Activated CD4-positive, alpha-beta T cell treated with anti-CD3 and anti-CD28 coated beads, Interleukin-2, amount 10 ng/mL, durations not matched to agents 24 days and 14 days (primary cell): ENCODE measurements around the gene SMOC2. TPM values are rescaled to one million over a fixed set of nuclear protein-coding genes. Genes with fewer than 3 reads are reported as not detected.
"Not testable (repeated sequence)": the region's sequence is repeated elsewhere in the genome, so short reads cannot be mapped to it uniquely, and the experiment has no call there.

ENCODE experiments used
- DNase-seq: peaks from one replicate; pipeline ENCODE4 v3.0.0; 2022
- H3K27ac Mint-ChIP-seq: one replicate; pipeline ENCODE4 v1.8.0; 2022; ENCODE audit warnings: mild to moderate bottlenecking, mixed read lengths
- H3K27me3 Mint-ChIP-seq: one replicate; pipeline ENCODE4 v1.8.0; 2022; ENCODE audit warnings: mixed read lengths
- H3K36me3 Mint-ChIP-seq: one replicate; pipeline ENCODE4 v1.8.0; 2022; ENCODE audit warnings: low read depth, mild to moderate bottlenecking, mixed read lengths
- H3K4me1 Mint-ChIP-seq: one replicate; pipeline ENCODE4 v1.8.0; 2021; ENCODE audit warnings: mixed read lengths
- H3K4me3 Mint-ChIP-seq: one replicate; pipeline ENCODE4 v1.8.0; 2022; ENCODE audit warnings: mild to moderate bottlenecking, moderate library complexity, mixed read lengths
- H3K9me3 Mint-ChIP-seq: one replicate; pipeline ENCODE4 v1.8.0; 2021; ENCODE audit warnings: mixed read lengths
- intact Hi-C: fragments of 100-400 bp; cut with micrococcal nuclease; formaldehyde crosslinking; loops from one replicate; pipeline ENCODE4 v1.15.1; 2023
- total RNA-seq: library from RNA; stranded (reverse); gene quantifications from 2 replicates; pipeline ENCODE4 v1.2.3, GENCODE V29; 2022

SMOC2 gene
- total RNA-seq, 1 donor from 2014 or later = not detected

DNA sequence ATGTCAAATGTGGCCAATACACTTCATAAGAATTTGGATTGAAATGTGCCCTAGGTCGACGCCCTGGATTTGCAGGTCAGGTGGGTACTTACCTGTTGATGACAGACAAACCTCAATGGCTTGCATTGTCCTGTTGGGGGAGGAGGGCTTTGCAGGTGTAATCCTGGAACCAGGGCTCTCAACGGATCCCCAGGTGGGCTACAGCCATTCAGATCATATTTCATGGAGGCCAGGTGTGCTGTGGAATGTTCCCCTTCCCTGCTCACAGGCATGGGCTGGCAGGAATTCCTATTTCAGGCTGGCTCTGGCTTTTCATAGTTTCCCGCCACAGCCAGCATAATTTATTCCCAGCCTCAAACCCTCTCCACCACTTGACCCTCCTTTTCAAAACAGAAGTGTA is 254.7 kb downstream of the SMOC2 start:
- H3K27me3 Mint-ChIP-seq = no peaks in the 10 kb centered on the region
- no peaks in the 10 kb centered on the region for H3K36me3 Mint-ChIP-seq
- intact Hi-C loops = no loop called here
- H3K4me1 Mint-ChIP-seq = no peaks in the 10 kb centered on the region
- DNase-seq = no peak
- H3K9me3 Mint-ChIP-seq = no peaks in the 10 kb centered on the region
- H3K27ac Mint-ChIP-seq = no peak overlapping the region
- H3K4me3 Mint-ChIP-seq = no peak overlapping the region

DNA sequence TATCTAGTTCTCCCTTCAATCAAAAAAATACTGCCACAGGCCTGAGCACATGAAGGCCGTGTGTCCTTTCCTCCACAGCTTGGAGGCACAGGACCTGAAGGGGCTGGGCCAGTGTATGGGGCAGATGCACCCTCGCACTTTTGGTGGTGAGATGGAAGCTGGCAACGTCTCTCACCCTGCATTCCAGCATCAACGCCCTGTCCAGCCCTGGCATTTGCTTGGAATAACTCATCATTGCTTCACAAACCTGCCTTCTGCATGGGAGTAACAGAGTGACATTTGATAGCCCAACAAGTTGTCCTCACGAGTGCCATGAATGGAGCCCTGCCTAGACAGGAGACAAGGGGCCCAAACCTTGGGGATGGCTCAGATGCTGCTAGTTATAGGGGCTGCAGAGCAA is 257.9 kb downstream of the SMOC2 start:
- intact Hi-C loops = no loop called here
- Mint-ChIP-seq H3K27ac (no peak overlapping the region), H3K9me3 (no peaks in the 10 kb centered on the region), H3K4me1 (no peaks in the 10 kb centered on the region), H3K27me3 (no peaks in the 10 kb centered on the region), H3K36me3 (no peaks in the 10 kb centered on the region), H3K4me3 (no peak overlapping the region)
- DNase-seq = no peak

DNA sequence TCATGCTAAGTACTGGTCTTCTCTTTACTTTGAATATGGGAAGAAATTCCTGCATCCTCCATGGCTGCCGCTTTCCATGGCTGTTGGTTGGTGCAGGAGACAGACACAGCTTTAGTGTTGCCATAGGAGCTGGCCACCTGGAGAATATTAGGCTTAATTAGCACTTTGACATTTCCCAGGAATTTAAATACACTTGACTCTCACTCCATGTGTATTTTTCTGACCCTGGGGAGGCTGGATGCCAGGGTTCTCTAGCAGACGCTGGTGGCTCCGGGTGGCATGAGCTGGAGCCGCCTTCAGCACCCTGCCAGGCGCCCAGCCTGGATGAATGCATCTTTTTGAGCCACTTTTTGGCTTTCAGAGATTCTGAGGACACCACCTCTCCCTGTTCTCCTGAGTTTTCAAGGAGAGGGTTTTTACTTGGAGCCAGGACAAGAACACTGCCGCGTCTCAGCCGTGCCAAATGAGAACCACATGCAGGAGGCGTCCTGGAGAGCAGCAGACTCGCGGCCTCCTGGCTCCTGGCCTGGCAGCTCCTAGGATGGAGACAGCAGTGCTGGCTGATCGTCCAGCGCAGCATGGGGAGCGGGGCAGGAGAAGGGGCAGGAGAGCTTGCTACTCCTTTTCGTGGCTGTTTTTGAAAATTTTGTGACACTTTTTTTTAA is 258.8 kb downstream of the SMOC2 start:
- DNase-seq = no peak
- no peaks in the 10 kb centered on the region for H3K4me1 Mint-ChIP-seq
- H3K36me3 Mint-ChIP-seq = no peaks in the 10 kb centered on the region
- H3K27me3 Mint-ChIP-seq = no peaks in the 10 kb centered on the region
- no peaks in the 10 kb centered on the region for H3K9me3 Mint-ChIP-seq
- intact Hi-C loops = no loop called here
- no peak overlapping the region for H3K27ac Mint-ChIP-seq
- H3K4me3 Mint-ChIP-seq = no peak overlapping the region

DNA sequence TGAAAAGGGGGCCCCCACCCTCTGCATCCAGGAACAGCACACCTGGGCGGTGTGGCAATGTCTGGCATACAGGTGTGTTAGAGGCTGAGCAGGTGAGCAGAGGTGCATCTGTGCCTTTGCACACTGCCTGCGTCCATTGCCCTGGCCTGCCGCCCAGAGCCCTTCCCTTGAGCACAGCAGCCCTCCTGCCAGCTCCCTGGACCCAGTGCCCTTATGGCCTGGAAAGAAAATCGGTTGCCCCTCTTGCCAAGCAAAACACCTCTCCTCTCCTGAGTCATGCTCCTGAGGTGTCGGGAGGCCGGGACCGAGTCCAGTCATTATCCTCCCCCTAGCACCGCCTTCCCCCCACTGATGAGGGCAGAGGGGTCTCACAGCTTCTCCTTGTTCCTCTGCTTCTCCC is 259.9 kb downstream of the SMOC2 start:
- no peak overlapping the region for H3K27ac Mint-ChIP-seq

DNA sequence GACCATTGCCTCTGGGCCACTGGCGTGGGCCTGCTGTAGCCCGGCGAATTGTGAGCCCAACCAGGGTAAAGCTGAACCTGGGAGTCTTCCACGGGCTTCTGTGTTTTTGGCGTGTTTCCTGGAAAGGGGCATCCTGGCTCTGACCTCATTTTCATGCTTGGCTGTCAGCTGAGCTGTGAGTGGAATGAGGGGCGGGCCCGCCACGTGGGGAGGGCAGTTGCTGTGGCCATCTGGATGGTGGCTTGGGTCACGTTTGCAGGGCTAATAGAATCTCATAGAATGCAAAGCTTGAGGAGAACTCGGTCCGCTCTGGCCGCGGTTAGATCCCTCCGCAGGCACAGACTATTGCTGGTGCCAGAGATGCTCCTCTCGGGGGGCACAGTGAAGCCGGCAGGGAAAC is 263.0 kb downstream of the SMOC2 start:
- H3K36me3 Mint-ChIP-seq = no peaks in the 10 kb centered on the region
- no peaks in the 10 kb centered on the region for H3K9me3 Mint-ChIP-seq
- intact Hi-C loops = no loop called here
- no peak overlapping the region for H3K4me3 Mint-ChIP-seq
- H3K4me1 Mint-ChIP-seq = no peaks in the 10 kb centered on the region
- H3K27ac Mint-ChIP-seq = no peak overlapping the region
- no peaks in the 10 kb centered on the region for H3K27me3 Mint-ChIP-seq
- no peak for DNase-seq

More for the DNA sequence above, 259.9 kb downstream of the SMOC2 start:
- no peaks in the 10 kb centered on the region for H3K27me3 Mint-ChIP-seq
- DNase-seq = no peak
- H3K9me3 Mint-ChIP-seq = no peaks in the 10 kb centered on the region
- H3K4me3 Mint-ChIP-seq = no peak overlapping the region
- no peaks in the 10 kb centered on the region for H3K36me3 Mint-ChIP-seq
- intact Hi-C loops = no loop called here
- H3K4me1 Mint-ChIP-seq = no peaks in the 10 kb centered on the region

DNA sequence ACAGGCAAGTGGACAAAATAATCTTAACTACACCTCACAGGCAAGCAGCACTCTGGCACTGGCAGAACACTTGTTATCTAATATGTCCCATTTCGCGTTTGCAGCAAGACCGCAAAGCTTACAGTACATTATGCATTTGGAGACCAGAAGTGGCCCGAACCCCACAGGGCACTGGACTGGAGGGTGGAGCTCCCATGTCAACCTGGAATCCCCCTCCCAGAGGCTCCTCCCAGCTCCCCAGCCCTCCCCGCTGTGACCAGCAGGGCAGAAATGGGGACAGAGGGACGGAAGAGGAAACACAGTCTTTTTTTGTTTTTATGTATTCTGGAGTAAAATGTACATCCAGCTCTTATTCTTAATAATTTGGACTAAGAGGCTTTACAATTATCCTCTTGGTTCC is 263.7 kb downstream of the SMOC2 start:
- DNase-seq = no peak
- Mint-ChIP-seq H3K4me1 (no peaks in the 10 kb centered on the region), H3K27me3 (no peaks in the 10 kb centered on the region), H3K4me3 (no peak overlapping the region), H3K36me3 (no peaks in the 10 kb centered on the region), H3K27ac (no peak overlapping the region), H3K9me3 (no peaks in the 10 kb centered on the region)
- intact Hi-C loops = no loop called here

DNA sequence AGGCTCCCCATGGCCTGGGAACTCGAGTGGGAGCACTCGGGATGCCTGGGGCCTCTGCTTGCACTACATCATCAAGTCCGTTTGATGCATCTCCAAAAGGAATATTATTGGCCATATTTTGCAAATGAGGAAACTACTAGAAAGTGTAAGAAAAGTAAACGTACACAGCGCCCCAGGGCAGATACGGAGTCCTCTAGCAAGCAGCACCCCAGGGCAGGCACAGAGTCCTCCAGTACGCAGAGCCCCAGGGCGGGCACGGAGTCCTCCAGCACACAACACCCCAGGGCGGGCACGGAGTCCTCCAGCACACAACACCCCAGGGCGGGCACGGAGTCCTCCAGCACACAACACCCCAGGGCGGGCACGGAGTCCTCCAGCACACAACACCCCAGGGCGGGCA is 264.3 kb downstream of the SMOC2 start:
- H3K4me1 Mint-ChIP-seq, H3K27ac Mint-ChIP-seq, H3K4me3 Mint-ChIP-seq, H3K9me3 Mint-ChIP-seq, H3K27me3 Mint-ChIP-seq, intact Hi-C loops, DNase-seq, H3K36me3 Mint-ChIP-seq: not testable (repeated sequence)

DNA sequence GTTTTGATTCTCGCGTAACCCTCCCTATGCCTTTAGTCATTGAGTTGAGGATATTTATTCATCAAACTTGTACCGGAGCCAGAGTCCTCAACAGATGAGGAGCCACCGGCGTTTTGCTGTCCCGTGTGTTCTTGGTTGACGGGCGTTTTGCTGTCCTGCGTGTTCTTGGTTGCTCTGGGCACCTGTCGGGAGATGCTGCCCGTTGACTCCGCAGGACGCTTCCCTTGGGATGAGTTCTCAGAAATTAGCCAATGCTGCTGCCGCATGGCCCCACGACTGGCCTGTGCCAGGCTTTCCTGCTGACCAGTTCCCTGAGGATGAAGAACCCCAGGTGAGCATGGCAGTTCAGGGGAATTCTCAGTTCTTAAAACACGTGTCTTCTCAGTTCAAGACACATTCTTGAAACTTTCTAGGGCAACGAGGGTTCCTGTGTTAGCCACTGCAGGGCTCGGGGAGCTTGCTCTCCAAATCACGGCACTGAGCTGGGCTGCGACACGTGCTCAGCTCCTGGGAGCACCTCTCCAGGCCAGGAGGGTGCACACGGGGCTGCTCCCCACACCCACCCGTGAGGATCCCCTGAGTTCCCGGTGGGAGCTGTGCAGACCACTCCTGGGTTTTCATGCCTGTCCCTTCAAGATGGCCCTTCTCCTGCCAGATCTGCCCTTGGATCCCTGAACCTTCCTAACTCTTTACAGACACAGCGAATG is 265.6 kb downstream of the SMOC2 start:
- DNase-seq = no peak
- Mint-ChIP-seq H3K9me3 (no peaks in the 10 kb centered on the region), H3K4me1 (no peaks in the 10 kb centered on the region), H3K4me3 (no peak overlapping the region), H3K27me3 (no peaks in the 10 kb centered on the region), H3K36me3 (no peaks in the 10 kb centered on the region), H3K27ac (no peak overlapping the region)
- intact Hi-C loops = no loop called here

DNA sequence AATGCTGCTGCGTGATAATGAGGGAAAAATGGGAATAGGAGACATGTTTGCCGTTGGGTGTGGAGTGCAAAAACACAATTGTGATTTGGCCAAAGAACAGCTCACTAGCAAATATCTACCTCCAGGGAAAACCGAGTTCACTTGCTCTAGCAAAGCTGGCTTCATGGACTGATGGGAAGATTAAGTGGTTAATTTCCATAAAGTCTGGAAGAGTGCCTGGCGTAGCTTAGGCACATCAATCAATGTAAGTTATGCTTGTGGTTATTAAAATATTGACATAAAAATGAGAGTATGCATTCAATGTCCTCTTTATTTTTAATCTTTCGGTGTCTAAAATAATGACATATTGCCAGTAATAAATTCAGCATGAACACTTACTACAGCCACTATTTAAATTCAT is 267.5 kb downstream of the SMOC2 start:
- no peaks in the 10 kb centered on the region for H3K36me3 Mint-ChIP-seq
- DNase-seq = no peak
- H3K27ac Mint-ChIP-seq = no peak overlapping the region
- H3K4me1 Mint-ChIP-seq = no peaks in the 10 kb centered on the region
- H3K4me3 Mint-ChIP-seq = no peak overlapping the region
- H3K9me3 Mint-ChIP-seq = no peaks in the 10 kb centered on the region
- intact Hi-C loops = no loop called here
- no peaks in the 10 kb centered on the region for H3K27me3 Mint-ChIP-seq

DNA sequence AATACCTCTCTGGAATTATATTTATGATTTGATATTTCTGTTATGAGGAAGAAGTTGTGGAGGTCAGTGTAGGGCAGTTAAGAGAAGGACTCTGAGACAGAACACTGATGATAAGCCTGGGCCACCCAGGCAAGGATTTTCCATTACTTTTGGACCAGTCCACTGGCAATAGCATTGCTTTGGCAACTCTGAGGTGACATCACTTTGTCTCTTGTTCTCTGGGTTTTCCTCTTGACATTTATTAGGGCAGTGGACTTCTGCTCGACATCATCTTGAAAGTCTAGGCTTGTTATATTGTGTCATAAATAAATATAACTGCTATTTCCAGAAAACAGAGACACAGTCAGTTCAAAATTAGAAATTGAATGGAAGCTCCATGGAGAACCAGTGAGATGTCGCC is 268.0 kb downstream of the SMOC2 start:
- Mint-ChIP-seq H3K27ac (no peak overlapping the region), H3K9me3 (no peaks in the 10 kb centered on the region), H3K36me3 (no peaks in the 10 kb centered on the region), H3K4me1 (no peaks in the 10 kb centered on the region), H3K4me3 (no peak overlapping the region), H3K27me3 (no peaks in the 10 kb centered on the region)
- intact Hi-C loops = no loop called here
- no peak for DNase-seq

DNA sequence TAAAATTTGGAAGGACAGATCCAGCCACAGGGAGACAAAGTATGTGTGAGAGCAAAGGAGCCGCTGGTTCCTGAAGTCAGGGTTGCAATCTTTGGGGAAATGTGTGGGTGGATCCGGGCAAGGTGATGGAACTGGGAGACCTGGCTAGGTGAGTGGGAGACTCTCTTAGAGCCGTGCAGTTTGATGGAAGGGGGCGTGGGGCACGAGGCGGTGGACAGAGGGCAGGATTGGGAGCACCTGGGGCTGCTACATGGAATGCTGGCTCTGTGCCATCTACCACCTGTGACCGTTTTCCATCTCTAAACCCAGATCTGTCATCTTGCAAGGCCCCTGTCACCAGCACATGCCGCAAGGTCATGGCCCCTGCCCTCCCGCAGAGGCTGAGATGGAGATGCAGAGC is 268.4 kb downstream of the SMOC2 start:
- H3K27me3 Mint-ChIP-seq = no peaks in the 10 kb centered on the region
- no peak overlapping the region for H3K27ac Mint-ChIP-seq
- no peaks in the 10 kb centered on the region for H3K9me3 Mint-ChIP-seq
- no peak overlapping the region for H3K4me3 Mint-ChIP-seq
- no peak for DNase-seq
- no peaks in the 10 kb centered on the region for H3K4me1 Mint-ChIP-seq
- no peaks in the 10 kb centered on the region for H3K36me3 Mint-ChIP-seq
- intact Hi-C loops = no loop called here

DNA sequence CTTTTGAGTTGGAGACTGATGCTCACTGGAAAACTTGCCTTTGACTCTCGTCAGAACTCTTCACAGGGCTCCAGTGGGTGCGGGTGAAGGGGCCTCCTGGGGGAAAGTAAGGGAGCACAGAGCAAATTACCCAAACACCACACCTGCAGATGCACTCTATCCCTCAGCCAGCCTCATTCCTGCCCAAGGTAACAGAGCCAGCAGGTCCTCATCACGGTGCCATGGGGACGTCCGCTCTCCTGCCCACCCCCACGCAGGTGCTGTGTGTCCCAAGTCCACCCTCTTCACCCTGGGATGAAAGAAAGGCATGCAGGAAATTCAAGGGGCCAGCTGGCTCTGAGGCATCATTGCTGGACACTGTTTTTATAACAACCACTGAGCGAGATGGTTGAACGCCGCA is 269.0 kb downstream of the SMOC2 start:
- no peak overlapping the region for H3K4me3 Mint-ChIP-seq
- H3K27ac Mint-ChIP-seq = no peak overlapping the region
- DNase-seq = no peak
- H3K27me3 Mint-ChIP-seq = no peaks in the 10 kb centered on the region
- intact Hi-C loops = no loop called here
- H3K4me1 Mint-ChIP-seq = no peaks in the 10 kb centered on the region
- no peaks in the 10 kb centered on the region for H3K9me3 Mint-ChIP-seq
- no peaks in the 10 kb centered on the region for H3K36me3 Mint-ChIP-seq

DNA sequence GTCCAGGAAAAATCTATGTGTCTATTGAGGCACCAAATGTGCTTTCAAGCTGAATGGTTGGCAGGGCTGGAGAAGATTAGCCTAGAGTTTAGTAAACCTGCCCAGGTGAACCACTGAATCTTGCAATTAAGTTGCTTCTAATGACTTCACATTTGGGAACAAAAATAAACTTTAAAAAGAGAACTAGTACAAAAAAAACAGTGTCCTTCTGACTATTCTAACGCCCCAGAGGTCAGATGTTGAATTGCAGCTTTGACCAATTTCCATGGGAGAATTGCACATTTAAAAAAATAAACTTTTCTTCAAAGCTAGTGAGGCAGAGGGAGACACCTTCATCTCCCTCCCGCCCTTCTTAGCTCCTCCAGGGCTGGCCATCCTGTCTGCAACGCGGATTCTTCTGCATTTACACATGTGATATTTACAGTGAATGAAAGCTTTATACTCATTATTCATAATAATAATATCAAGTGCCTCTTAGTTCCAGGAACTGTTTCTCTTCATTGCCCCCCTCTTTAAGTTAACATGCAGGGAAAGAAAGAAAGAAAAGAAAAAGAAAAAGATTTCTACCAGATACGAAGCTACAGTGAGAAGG is 270.2 kb downstream of the SMOC2 start:
- no peak for DNase-seq
- Mint-ChIP-seq H3K27ac (no peak overlapping the region), H3K4me1 (no peaks in the 10 kb centered on the region), H3K27me3 (no peaks in the 10 kb centered on the region), H3K4me3 (no peak overlapping the region), H3K9me3 (no peaks in the 10 kb centered on the region), H3K36me3 (no peaks in the 10 kb centered on the region)
- intact Hi-C loops = no loop called here

DNA sequence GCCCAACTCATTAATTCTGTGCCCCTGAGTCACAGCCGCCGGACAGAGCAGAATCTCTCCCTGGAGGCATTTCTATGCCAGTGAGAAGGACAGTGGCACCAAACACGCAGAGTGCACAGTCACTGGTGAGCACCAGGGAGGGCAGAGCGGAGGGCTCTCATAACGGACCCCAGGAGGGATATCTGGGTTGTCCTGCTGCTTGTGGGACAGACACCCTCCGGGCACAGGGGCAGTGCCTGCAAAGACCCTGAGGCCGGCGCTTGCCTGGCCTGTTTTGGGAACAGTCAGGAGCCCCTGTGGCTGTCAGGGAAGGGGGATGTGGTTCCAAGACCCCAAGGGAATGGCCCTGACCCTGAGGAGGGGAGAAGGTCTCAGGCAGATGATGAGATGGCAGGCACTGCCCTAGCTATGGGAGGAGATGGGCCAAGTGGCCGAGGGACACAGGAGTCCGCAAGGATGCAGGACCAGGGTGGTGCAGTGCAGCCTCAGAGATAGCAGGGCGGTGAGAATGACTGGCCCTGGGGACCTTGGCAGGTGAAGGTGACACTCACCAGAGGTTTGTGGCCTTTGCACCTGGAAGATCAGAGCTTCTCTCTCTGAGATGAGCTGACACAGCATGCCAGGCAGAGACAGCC is 270.8 kb downstream of the SMOC2 start:
- no peak overlapping the region for H3K4me3 Mint-ChIP-seq
- H3K27ac Mint-ChIP-seq = no peak overlapping the region
- H3K27me3 Mint-ChIP-seq = no peaks in the 10 kb centered on the region
- H3K36me3 Mint-ChIP-seq = no peaks in the 10 kb centered on the region
- H3K4me1 Mint-ChIP-seq = no peaks in the 10 kb centered on the region
- DNase-seq = no peak
- intact Hi-C loops = no loop called here
- H3K9me3 Mint-ChIP-seq = no peaks in the 10 kb centered on the region
